ENCODE measurements around the gene KPNA1.

The KPNA1 gene

DNA sequence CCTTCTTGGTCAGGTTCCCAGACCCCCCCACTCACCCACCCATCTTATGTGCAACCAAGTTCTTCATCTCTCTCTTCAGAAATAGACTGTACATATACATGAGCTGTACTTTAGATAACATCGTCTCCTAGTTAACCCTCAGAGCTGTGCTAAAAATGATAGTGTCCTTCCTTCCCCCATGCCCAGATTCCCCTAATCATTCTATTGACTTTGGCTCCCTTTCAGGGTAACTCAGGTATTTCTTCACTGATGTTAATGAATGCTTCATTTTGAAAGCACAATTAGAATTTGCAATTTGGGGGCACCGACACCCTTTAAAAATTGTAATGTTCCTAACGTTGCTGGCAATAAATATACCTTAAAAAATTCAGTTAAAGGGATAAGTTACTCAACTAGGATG is 38.4 kb upstream of the KPNA1 start:
- Histone ChIP-seq H3K27ac (ENCODE audit: low read depth, low read length) (no peak overlapping the region), H3K27me3 (ENCODE audit: insufficient read depth, low read length) (no peaks in the 10 kb centered on the region), H2AFZ (ENCODE audit: low read length, unreplicated experiment) (no peak overlapping the region), H3K79me2 (ENCODE audit: control insufficient read depth, insufficient read depth, low read length, unreplicated experiment) (peaks cover 13% of the 10 kb centered on the region), H3K4me3 (ENCODE audit: low read depth, low read length) (no peak overlapping the region), H3K4me1 (ENCODE audit: control insufficient read depth, insufficient read depth, low read length, unreplicated experiment) (peaks cover 11% of the 10 kb centered on the region), H3K36me3 (ENCODE audit: insufficient read depth, low read length) (peaks cover 70% of the 10 kb centered on the region)

GRCh38 chr3:122548619-122549018 is 33.9 kb upstream of the KPNA1 start:
- Histone ChIP-seq H3K4me1 (ENCODE audit: control insufficient read depth, insufficient read depth, low read length, unreplicated experiment) (no peaks in the 10 kb centered on the region), H3K27me3 (ENCODE audit: insufficient read depth, low read length) (no peaks in the 10 kb centered on the region), H3K36me3 (ENCODE audit: insufficient read depth, low read length) (peaks cover 74% of the 10 kb centered on the region), H3K4me3 (ENCODE audit: low read depth, low read length) (no peak overlapping the region), H2AFZ (ENCODE audit: low read length, unreplicated experiment) (no peak overlapping the region), H3K79me2 (ENCODE audit: control insufficient read depth, insufficient read depth, low read length, unreplicated experiment) (peaks cover 4% of the 10 kb centered on the region), H3K27ac (ENCODE audit: low read depth, low read length) (no peak overlapping the region)

DNA sequence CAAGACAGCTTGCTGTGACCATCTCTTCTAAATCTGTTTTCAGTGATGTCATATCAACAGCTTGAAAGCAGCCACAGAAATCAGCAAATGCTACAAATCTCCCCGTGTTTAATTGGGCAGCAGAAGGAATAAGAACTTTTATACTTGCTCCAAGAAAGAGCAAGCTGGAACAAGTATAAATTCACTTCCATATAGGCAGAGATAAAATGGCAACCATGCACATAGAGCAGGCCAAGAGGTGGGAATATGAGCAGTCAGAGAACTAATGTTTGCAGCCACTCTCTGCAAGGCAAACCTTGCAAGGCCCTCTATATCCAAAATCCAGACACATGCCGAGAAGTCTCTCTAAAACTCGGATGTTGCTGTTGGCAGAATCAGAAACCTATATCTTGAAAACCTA is 33.3 kb upstream of the KPNA1 start:
- no peaks in the 10 kb centered on the region for H3K27me3 ChIP-seq (ENCODE audit: insufficient read depth, low read length)
- peaks cover 71% of the 10 kb centered on the region for H3K36me3 ChIP-seq (ENCODE audit: insufficient read depth, low read length)
- no peak overlapping the region for H3K27ac ChIP-seq (ENCODE audit: low read depth, low read length)
- no peak overlapping the region for H3K4me3 ChIP-seq (ENCODE audit: low read depth, low read length)
- H2AFZ ChIP-seq (ENCODE audit: low read length, unreplicated experiment), result no peak overlapping the region
- H3K79me2 ChIP-seq (ENCODE audit: control insufficient read depth, insufficient read depth, low read length, unreplicated experiment), result peaks cover 4% of the 10 kb centered on the region
- H3K4me1 ChIP-seq (ENCODE audit: control insufficient read depth, insufficient read depth, low read length, unreplicated experiment), result no peaks in the 10 kb centered on the region

- Histone ChIP-seq H3K36me3 (ENCODE audit: insufficient read depth, low read length) (peaks cover 55% of the 10 kb centered on the region), H3K79me2 (ENCODE audit: control insufficient read depth, insufficient read depth, low read length, unreplicated experiment) (peaks cover 4% of the 10 kb centered on the region), H3K4me3 (ENCODE audit: low read depth, low read length) (no peak overlapping the region), H3K27me3 (ENCODE audit: insufficient read depth, low read length) (no peaks in the 10 kb centered on the region), H3K27ac (ENCODE audit: low read depth, low read length) (no peak overlapping the region), H3K4me1 (ENCODE audit: control insufficient read depth, insufficient read depth, low read length, unreplicated experiment) (no peaks in the 10 kb centered on the region), H2AFZ (ENCODE audit: low read length, unreplicated experiment) (no peak overlapping the region)
These were observed 31.4 kb upstream of the KPNA1 start for GRCh38 chr3:122546151-122546550.

DNA sequence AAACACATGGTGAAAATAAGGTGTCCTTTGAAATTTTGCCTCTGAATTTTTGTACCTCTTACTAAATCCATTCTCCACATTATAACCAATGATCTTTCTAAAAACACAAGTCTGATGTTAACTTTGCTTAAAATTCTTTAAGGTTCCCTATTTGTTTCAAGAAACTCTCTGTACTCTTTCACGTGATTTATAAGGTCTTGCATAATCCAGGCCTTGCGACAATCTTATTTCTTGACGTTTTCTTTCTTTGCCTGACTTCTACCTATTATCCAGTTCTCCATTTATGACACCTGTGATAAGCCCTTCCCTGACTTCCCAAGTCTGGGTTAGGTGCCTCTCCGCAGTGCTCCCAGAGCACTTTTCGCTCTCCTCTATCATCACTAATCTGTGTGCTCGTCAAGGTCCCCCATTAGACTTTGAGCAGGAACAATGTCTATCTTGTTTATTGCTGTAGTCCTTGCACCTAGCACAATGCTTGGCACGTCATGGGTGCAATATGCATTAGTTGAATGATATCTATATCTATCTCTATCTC is 24.3 kb upstream of the KPNA1 start:
- Histone ChIP-seq H2AFZ (ENCODE audit: low read length, unreplicated experiment) (no peak overlapping the region), H3K36me3 (ENCODE audit: insufficient read depth, low read length) (peaks cover 49% of the 10 kb centered on the region), H3K4me1 (ENCODE audit: control insufficient read depth, insufficient read depth, low read length, unreplicated experiment) (peaks cover 5% of the 10 kb centered on the region), H3K27ac (ENCODE audit: low read depth, low read length) (no peak overlapping the region), H3K27me3 (ENCODE audit: insufficient read depth, low read length) (no peaks in the 10 kb centered on the region), H3K79me2 (ENCODE audit: control insufficient read depth, insufficient read depth, low read length, unreplicated experiment) (peaks cover 3% of the 10 kb centered on the region), H3K4me3 (ENCODE audit: low read depth, low read length) (no peak overlapping the region)

DNA sequence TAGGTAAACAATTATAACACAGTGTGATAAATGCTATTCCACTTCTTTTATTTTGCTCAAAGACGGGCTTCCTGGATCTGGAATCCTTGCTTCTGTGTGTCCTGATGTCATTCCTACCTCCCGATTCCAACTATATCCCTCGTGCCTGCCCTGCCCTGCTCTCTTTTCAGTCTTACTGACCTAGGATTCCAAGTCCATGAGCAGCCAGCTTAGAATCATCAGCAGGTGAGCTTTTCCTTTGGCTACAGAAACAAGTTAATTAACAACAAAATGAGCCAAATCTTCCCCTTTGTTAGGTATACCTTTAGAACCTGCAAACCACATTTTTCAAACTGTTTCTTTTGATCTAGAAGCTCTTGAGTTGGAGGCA is 21.9 kb upstream of the KPNA1 start:
- H3K79me2 ChIP-seq (ENCODE audit: control insufficient read depth, insufficient read depth, low read length, unreplicated experiment), result peaks cover 3% of the 10 kb centered on the region
- peaks cover 65% of the 10 kb centered on the region for H3K36me3 ChIP-seq (ENCODE audit: insufficient read depth, low read length)
- no peak overlapping the region for H3K4me3 ChIP-seq (ENCODE audit: low read depth, low read length)
- H3K27me3 ChIP-seq (ENCODE audit: insufficient read depth, low read length), result no peaks in the 10 kb centered on the region
- H2AFZ ChIP-seq (ENCODE audit: low read length, unreplicated experiment), result no peak overlapping the region
- H3K4me1 ChIP-seq (ENCODE audit: control insufficient read depth, insufficient read depth, low read length, unreplicated experiment), result peaks cover 15% of the 10 kb centered on the region
- no peak overlapping the region for H3K27ac ChIP-seq (ENCODE audit: low read depth, low read length)

DNA sequence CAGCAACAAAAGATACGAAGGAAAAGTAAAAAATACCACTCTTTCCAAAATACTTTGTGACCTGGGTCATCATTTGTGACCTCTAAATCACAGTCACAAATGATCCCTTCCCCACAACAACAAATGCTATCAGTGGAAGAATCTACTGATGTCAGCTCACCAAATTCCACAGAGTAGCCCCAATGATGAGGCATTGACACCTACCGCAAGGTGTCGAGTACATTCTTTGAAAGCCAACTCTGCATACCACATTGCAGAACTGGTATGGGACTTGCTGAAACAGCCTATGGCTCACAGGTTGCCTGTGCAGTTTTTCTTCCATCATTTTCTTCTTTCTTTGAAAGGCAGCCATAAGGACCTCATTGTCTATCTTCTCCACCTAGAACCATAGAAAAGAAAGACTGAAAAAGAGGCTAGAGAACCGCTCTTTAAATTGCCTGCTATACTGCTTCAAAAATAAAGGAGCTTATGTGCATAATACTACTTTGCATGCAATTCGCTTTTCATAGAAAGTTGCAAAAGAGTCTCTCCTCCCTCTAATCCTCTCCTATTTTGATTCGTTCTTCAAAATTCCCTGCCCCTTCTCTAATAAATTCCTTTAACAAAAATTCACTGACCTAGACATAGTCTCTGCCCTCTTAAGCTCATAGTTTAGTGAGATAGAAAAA is 21.4 kb upstream of the KPNA1 start:
- Histone ChIP-seq H3K27me3 (ENCODE audit: insufficient read depth, low read length) (no peaks in the 10 kb centered on the region), H3K79me2 (ENCODE audit: control insufficient read depth, insufficient read depth, low read length, unreplicated experiment) (peaks cover 3% of the 10 kb centered on the region), H3K4me3 (ENCODE audit: low read depth, low read length) (no peak overlapping the region), H3K4me1 (ENCODE audit: control insufficient read depth, insufficient read depth, low read length, unreplicated experiment) (peaks cover 15% of the 10 kb centered on the region), H3K27ac (ENCODE audit: low read depth, low read length) (no peak overlapping the region), H3K36me3 (ENCODE audit: insufficient read depth, low read length) (peaks cover 68% of the 10 kb centered on the region), H2AFZ (ENCODE audit: low read length, unreplicated experiment) (no peak overlapping the region)

DNA sequence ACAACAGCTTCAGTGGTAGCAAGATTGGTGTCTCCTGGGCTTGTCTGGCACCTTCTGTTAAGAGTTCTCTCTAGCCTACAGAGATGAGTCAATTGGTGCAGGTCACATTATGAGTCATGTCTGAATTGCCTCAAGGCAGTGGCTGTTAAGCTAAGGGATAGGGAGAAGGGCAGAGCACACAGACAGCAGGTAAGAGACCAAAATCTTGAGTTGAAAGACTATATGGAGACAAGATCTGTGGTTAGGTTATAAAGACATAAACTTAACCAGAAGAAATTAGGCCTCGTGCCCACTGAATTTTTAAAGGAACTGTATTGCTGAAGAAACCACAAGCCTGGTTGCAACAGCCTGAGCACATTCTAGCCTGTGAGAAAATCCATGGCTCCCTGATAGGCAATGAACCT is 19.2 kb upstream of the KPNA1 start:
- no peak overlapping the region for H3K4me3 ChIP-seq (ENCODE audit: low read depth, low read length)
- no peak overlapping the region for H2AFZ ChIP-seq (ENCODE audit: low read length, unreplicated experiment)
- H3K27ac ChIP-seq (ENCODE audit: low read depth, low read length), result no peak overlapping the region
- peaks cover 15% of the 10 kb centered on the region for H3K4me1 ChIP-seq (ENCODE audit: control insufficient read depth, insufficient read depth, low read length, unreplicated experiment)
- H3K27me3 ChIP-seq (ENCODE audit: insufficient read depth, low read length), result no peaks in the 10 kb centered on the region
- peaks cover 62% of the 10 kb centered on the region for H3K36me3 ChIP-seq (ENCODE audit: insufficient read depth, low read length)
- H3K79me2 ChIP-seq (ENCODE audit: control insufficient read depth, insufficient read depth, low read length, unreplicated experiment), result no peaks in the 10 kb centered on the region

- Histone ChIP-seq H3K36me3 (ENCODE audit: insufficient read depth, low read length) (peaks cover 60% of the 10 kb centered on the region), H2AFZ (ENCODE audit: low read length, unreplicated experiment) (no peak overlapping the region), H3K27ac (ENCODE audit: low read depth, low read length) (no peak overlapping the region)
These were observed 18.7 kb upstream of the KPNA1 start for GRCh38 chr3:122533480-122533879.

DNA sequence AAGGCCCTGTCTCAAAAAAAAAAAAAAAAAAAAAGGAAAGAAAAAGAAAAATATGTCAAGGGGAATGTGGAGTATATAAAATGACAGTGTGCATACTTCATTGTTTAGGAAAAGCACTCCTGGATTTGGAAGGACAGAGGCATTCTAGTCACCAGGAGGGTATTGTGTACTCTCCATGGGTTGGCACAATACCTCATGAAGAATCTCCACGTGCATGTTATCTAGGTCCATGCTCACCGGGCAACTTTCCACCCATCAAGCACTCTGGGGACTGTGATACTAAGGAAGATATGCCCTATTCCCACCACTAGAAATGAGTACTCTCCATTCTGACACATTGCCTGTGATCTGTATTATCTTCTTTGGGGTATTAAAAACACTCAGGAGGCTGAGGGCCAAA is 15.4 kb upstream of the KPNA1 start:
- Histone ChIP-seq H3K4me1 (ENCODE audit: control insufficient read depth, insufficient read depth, low read length, unreplicated experiment) (peaks cover 15% of the 10 kb centered on the region), H3K27me3 (ENCODE audit: insufficient read depth, low read length) (no peaks in the 10 kb centered on the region), H3K4me3 (ENCODE audit: low read depth, low read length) (no peak overlapping the region), H3K27ac (ENCODE audit: low read depth, low read length) (no peak overlapping the region), H3K36me3 (ENCODE audit: insufficient read depth, low read length) (peaks cover 49% of the 10 kb centered on the region), H2AFZ (ENCODE audit: low read length, unreplicated experiment) (no peak overlapping the region), H3K79me2 (ENCODE audit: control insufficient read depth, insufficient read depth, low read length, unreplicated experiment) (no peaks in the 10 kb centered on the region)

More at GRCh38 chr3:122533480-122533879, 18.7 kb upstream of the KPNA1 start:
- H3K79me2 ChIP-seq (ENCODE audit: control insufficient read depth, insufficient read depth, low read length, unreplicated experiment), result no peaks in the 10 kb centered on the region
- H3K4me1 ChIP-seq (ENCODE audit: control insufficient read depth, insufficient read depth, low read length, unreplicated experiment), result peaks cover 15% of the 10 kb centered on the region
- H3K27me3 ChIP-seq (ENCODE audit: insufficient read depth, low read length), result no peaks in the 10 kb centered on the region
- H3K4me3 ChIP-seq (ENCODE audit: low read depth, low read length), result no peak overlapping the region

GRCh38 chr3:122523317-122523716 is 8.6 kb upstream of the KPNA1 start:
- H3K4me3 ChIP-seq (ENCODE audit: low read depth, low read length), result no peak overlapping the region
- peaks cover 5% of the 10 kb centered on the region for H3K4me1 ChIP-seq (ENCODE audit: control insufficient read depth, insufficient read depth, low read length, unreplicated experiment)
- no peaks in the 10 kb centered on the region for H3K79me2 ChIP-seq (ENCODE audit: control insufficient read depth, insufficient read depth, low read length, unreplicated experiment)
- H3K36me3 ChIP-seq (ENCODE audit: insufficient read depth, low read length), result peaks cover 11% of the 10 kb centered on the region
- no peaks in the 10 kb centered on the region for H3K27me3 ChIP-seq (ENCODE audit: insufficient read depth, low read length)
- H2AFZ ChIP-seq (ENCODE audit: low read length, unreplicated experiment), result no peak overlapping the region
- H3K27ac ChIP-seq (ENCODE audit: low read depth, low read length), result no peak overlapping the region
